Nephron (organoid): ENCODE measurements around the gene STOX2.
A peak's percentile ranks its signal among the peaks of the same experiment; 100 is the strongest.

Experiments used
- H3K27ac Mint-ChIP-seq, 3 experiments: 2 replicates each; pipeline ENCODE4 v1.8.0; 2020; ENCODE audit warnings: mixed read lengths in 3 of 3, mild to moderate bottlenecking in 2 of 3, moderate library complexity in 1 of 3
- H3K27me3 Mint-ChIP-seq: 2 replicates; pipeline ENCODE4 v1.8.0; 2021; ENCODE audit warnings: low read depth, mild to moderate bottlenecking, moderate library complexity, mixed read lengths
- H3K36me3 Mint-ChIP-seq: 2 replicates; pipeline ENCODE4 v1.8.0; 2020; ENCODE audit warnings: low read depth, mixed read lengths
- H3K4me1 Mint-ChIP-seq: 2 replicates; pipeline ENCODE4 v1.8.0; 2020; ENCODE audit warnings: mixed read lengths
- H3K4me3 Mint-ChIP-seq, 3 experiments: 2 replicates each; pipeline ENCODE4 v1.8.0; 2020; ENCODE audit warnings: mild to moderate bottlenecking in 3 of 3, mixed read lengths in 3 of 3, moderate library complexity in 2 of 3
- H3K9me3 Mint-ChIP-seq: 2 replicates; pipeline ENCODE4 v1.8.0; 2020; ENCODE audit warnings: mixed read lengths
- TF ChIP-seq, protein P1 (sequence below), 3 experiments: fragments of 200-600 bp; sonication (generic); IDR thresholded peaks; one replicate each; pipeline ENCODE4 v1.5.0; 2021; ENCODE audit warnings: antibody characterized with exemption in 3 of 3; ENCODE audit not compliant: unreplicated experiment in 3 of 3

STOX2 gene

DNA sequence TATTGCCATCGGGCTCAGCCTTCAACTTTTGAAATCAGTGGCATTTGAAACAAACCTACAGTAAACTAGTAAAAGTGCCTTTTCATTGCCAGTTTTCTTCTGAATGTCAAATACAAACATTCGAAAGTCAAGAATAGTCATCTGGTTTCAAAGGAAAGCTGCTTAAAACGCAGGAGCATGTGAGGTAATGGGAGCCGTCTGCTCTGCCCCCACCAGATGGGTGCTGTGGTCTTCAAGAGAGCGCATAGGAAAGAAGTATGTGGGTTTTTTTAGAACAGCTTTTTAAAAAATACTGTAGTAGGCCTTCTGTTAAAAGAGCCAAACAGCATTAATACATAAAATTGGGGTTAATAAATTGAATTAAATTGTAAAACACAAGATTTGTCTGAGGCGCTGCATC lies 88.6 kb downstream of the STOX2 start:
- H3K9me3 Mint-ChIP-seq: no peaks in the 10 kb centered on the region
- no peak overlapping the region for H3K27ac Mint-ChIP-seq
- no peaks in the 10 kb centered on the region for H3K36me3 Mint-ChIP-seq
- H3K4me1 Mint-ChIP-seq: no peaks in the 10 kb centered on the region
- H3K4me3 Mint-ChIP-seq: no peak overlapping the region
- TF ChIP-seq, protein P1, sequence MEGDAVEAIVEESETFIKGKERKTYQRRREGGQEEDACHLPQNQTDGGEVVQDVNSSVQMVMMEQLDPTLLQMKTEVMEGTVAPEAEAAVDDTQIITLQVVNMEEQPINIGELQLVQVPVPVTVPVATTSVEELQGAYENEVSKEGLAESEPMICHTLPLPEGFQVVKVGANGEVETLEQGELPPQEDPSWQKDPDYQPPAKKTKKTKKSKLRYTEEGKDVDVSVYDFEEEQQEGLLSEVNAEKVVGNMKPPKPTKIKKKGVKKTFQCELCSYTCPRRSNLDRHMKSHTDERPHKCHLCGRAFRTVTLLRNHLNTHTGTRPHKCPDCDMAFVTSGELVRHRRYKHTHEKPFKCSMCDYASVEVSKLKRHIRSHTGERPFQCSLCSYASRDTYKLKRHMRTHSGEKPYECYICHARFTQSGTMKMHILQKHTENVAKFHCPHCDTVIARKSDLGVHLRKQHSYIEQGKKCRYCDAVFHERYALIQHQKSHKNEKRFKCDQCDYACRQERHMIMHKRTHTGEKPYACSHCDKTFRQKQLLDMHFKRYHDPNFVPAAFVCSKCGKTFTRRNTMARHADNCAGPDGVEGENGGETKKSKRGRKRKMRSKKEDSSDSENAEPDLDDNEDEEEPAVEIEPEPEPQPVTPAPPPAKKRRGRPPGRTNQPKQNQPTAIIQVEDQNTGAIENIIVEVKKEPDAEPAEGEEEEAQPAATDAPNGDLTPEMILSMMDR (IDR thresholded peaks at IDR 0.05; ENCODE audit: unreplicated experiment in 3 of 3): no peak
- H3K27me3 Mint-ChIP-seq: peaks cover 5% of the 10 kb centered on the region

DNA sequence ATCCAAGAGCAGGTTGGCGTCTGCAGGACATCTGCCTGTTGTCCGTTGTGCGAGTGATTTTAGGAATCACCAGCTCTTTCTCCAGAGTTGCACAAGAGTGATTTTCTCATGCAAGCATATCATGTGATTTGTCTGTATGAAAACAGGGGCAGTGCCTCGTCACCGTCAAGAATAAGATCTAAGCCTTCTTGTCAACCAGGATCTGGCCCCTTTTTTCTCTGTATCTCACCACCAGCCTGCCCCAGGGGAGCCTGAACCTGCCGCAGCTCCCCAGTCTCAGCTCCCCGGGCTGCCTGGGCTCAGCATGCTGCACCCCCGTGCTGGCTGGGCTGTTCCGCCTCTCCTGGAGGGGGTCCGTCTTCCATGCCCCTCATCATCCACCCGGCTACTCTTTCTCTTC lies 90.5 kb downstream of the STOX2 start:
- no peaks in the 10 kb centered on the region for H3K4me1 Mint-ChIP-seq
- H3K36me3 Mint-ChIP-seq: no peaks in the 10 kb centered on the region
- peaks cover 9% of the 10 kb centered on the region for H3K27me3 Mint-ChIP-seq
- TF ChIP-seq, protein P1 (IDR thresholded peaks at IDR 0.05; ENCODE audit: unreplicated experiment in 3 of 3): no peak
- H3K9me3 Mint-ChIP-seq: no peaks in the 10 kb centered on the region
- no peak overlapping the region for H3K4me3 Mint-ChIP-seq
- H3K27ac Mint-ChIP-seq: no peak overlapping the region

DNA sequence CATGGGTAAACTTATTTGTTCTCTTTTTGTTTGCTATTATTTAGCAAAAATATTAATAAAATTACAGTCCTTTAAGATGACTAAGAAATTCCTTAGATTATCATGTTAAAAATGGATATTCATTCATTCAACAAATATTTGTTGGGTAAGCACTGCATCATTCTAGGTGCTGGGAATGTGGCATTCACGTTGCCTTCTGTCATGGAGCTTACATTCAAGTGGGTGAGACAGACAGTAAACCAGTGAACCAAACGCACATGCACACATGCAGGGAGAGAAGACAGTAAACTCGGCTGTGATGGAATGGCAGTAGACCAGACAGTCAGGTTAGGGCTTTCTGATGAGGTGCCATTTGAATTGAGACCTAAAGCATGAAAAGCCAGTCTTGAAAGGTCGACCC lies 91.8 kb downstream of the STOX2 start:
- Mint-ChIP-seq H3K4me3 (no peak overlapping the region), H3K27ac (no peak overlapping the region), H3K36me3 (peaks cover 9% of the 10 kb centered on the region), H3K9me3 (no peaks in the 10 kb centered on the region), H3K27me3 (peaks cover 9% of the 10 kb centered on the region), H3K4me1 (no peaks in the 10 kb centered on the region)
- TF ChIP-seq, protein P1 (IDR thresholded peaks at IDR 0.05; ENCODE audit: unreplicated experiment in 3 of 3): no peak

DNA sequence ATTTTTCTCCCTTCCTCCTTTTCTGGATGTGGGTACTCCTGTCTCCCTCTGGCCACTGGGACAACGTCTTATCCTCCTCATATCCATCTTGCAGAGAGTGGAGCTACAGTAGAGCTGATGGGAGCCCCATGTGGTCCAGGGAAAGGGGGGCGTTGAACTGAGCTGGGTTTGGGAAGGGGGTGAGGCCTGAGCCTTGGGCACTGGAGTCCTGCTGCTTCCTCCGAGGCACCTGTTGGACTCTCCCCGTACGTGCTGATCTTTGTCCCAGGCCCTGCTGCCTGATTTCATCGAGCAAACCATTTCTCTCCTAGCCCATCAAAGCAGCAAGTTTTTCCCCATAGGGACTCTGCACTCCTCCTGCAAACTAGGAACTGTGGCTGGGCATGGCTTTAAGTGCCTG lies 94.3 kb downstream of the STOX2 start:
- TF ChIP-seq, protein P1 (IDR thresholded peaks at IDR 0.05; ENCODE audit: unreplicated experiment in 3 of 3): no peak
- H3K4me3 Mint-ChIP-seq: no peak overlapping the region
- no peaks in the 10 kb centered on the region for H3K9me3 Mint-ChIP-seq
- peaks cover 4% of the 10 kb centered on the region for H3K27me3 Mint-ChIP-seq
- peak overlapping the region in 1 of 3 experiments; percentile 40 for H3K27ac Mint-ChIP-seq
- H3K4me1 Mint-ChIP-seq: no peaks in the 10 kb centered on the region
- peaks cover 19% of the 10 kb centered on the region for H3K36me3 Mint-ChIP-seq

DNA sequence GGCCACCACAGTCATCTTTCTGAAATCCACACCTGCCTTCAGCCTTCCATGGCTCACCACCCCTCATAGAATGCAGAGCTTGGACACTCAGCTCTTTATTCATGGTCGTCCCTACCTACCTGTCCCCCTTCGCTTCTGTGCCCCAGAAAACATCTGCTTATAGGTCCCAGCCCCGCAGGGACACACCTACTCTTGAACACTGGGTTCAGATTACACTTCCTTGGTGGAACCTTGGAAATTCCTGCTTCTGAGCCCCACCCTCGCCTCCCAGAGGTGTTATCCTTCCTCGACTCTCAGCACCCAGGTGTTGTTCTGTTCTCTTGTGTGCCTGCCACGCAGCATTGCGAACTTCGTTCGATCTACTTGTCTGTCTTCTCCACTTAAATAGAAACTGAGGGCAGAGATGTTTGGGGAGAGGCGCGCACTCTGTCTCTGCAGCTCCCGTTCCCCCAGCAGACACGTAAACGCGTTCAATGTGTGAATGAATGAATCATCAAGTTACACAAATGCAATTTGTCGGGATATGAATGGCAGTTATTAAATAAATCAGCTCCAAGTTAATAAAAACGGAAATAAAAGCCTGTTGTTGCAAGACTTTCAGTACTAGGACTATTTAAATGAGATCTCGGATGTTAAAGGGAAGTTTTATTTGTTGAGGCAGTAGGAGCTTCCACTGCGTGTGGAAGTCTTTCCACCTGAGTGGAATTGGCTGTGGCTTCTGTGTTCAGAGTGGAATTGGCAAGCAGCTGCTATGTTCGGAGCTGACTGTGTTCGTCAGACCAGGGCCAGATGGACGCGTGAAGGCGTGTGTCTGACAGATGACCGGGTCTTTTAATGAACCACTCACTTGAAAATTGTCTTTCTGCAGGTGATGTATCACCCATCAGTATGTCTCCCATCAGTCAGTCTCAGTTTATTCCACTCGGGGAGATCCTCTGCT lies 95.6 kb downstream of the STOX2 start:
- Mint-ChIP-seq H3K27me3 (peaks cover 4% of the 10 kb centered on the region), H3K27ac (no peak overlapping the region), H3K4me3 (no peak overlapping the region), H3K36me3 (peaks cover 23% of the 10 kb centered on the region), H3K9me3 (no peaks in the 10 kb centered on the region), H3K4me1 (no peaks in the 10 kb centered on the region)
- TF ChIP-seq, protein P1 (IDR thresholded peaks at IDR 0.05; ENCODE audit: unreplicated experiment in 3 of 3): no peak

DNA sequence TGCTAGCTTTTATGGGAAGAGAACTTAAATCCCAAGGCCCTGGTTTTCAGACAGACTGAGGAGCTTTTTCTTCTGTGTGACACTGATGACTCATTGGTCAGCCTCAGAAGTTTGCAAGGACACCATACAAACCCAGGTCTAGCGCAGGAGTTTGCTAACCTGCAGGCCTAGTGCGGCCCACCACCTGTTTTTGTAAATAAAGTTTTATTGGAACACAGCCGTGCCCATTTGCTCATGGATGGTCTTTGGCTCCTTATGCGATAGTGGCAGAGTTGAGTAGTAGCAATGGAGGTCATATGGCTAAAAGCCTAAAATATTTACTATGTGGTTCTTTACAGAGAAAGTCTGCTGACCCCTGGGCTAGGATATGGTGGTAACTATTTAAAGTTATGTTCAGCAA lies 98.3 kb downstream of the STOX2 start:
- Mint-ChIP-seq H3K9me3 (peaks cover 2% of the 10 kb centered on the region), H3K36me3 (peaks cover 40% of the 10 kb centered on the region), H3K4me3 (no peak overlapping the region), H3K27ac (no peak overlapping the region), H3K27me3 (peaks cover 4% of the 10 kb centered on the region), H3K4me1 (no peaks in the 10 kb centered on the region)
- TF ChIP-seq, protein P1 (IDR thresholded peaks at IDR 0.05; ENCODE audit: unreplicated experiment in 3 of 3): no peak
